SK-N-SH (cell line): ENCODE measurements around the gene AP3S2. TPM values are rescaled to one million over a fixed set of nuclear protein-coding genes. Genes with fewer than 3 reads are reported as not detected.

Source experiments
- CTCF ChIA-PET: fragments of 300-600, 350-600 bp; formaldehyde crosslinking; extraction: SDS; loops from one replicate; lab custom pipeline; 2021; lab: Yijun Ruan, JAX
- POLR2A ChIA-PET: fragments of 350-600 bp; sonication (Branson Sonifier 250); formaldehyde crosslinking; extraction: SDS; loops from one replicate; lab custom pipeline; 2020; ENCODE audit warnings: antibody characterized with exemption, inconsistent platforms; lab: Yijun Ruan, JAX
- DNase-seq: peaks from one replicate; pipeline ENCODE4 v3.0.0; 2012
- H2AFZ ChIP-seq: fragments of 200-600 bp; sonication (generic); 2 replicates; pipeline ENCODE4 v1.8.1; 2016; ENCODE audit warnings: antibody characterized with exemption, mild to moderate bottlenecking, low read depth
- H3F3A ChIP-seq: fragments of 200-600 bp; sonication (generic); replicated peaks from 2 replicates; pipeline ENCODE3; 2016; ENCODE audit warnings: antibody characterized with exemption, mild to moderate bottlenecking; ENCODE audit not compliant: insufficient read depth
- H3K27ac ChIP-seq, 2 experiments: fragments of 200-500 bp in 1 of 2; fragments of 200-600 bp in 1 of 2; sonication (Bioruptor generic) in 1 of 2; sonication (generic), shearing (Covaris generic) in 1 of 2; 2 replicates each; pipeline versions ENCODE4 v1.5.1 to v1.6.1; 2014 to 2016; ENCODE audit warnings: low read depth in 2 of 2, inconsistent platforms in 1 of 2, low read length in 1 of 2, mild to moderate bottlenecking in 1 of 2, mixed read lengths in 1 of 2
- H3K27me3 ChIP-seq: fragments of 200-600 bp; sonication (generic), shearing (Covaris generic); 2 replicates; pipeline ENCODE4 v1.6.1; 2016; ENCODE audit warnings: mixed run types; ENCODE audit not compliant: insufficient read depth
- H3K36me3 ChIP-seq, 2 experiments: fragments of 200-500 bp in 1 of 2; fragments of 200-600 bp in 1 of 2; sonication (Bioruptor generic) in 1 of 2; sonication (generic) in 1 of 2; replicated peaks in 1 of 2; 2 replicates each; pipeline versions ENCODE3 to v1.5.1; 2014 to 2016; ENCODE audit warnings: low read length in 1 of 2, mild to moderate bottlenecking in 1 of 2; ENCODE audit not compliant: insufficient read depth in 2 of 2, control insufficient read depth in 1 of 2
- H3K4me1 ChIP-seq, 2 experiments: fragments of 200-500 bp in 1 of 2; fragments of 200-600 bp in 1 of 2; sonication (Bioruptor generic) in 1 of 2; sonication (generic), shearing (Covaris generic) in 1 of 2; 2 replicates each; pipeline versions ENCODE4 v1.5.1 to v1.6.1; 2014 to 2016; ENCODE audit warnings: low read depth in 1 of 2, low read length in 1 of 2, mixed run types in 1 of 2; ENCODE audit not compliant: insufficient read depth in 2 of 2, control insufficient read depth in 1 of 2
- H3K4me2 ChIP-seq: fragments of 200-600 bp; sonication (generic), shearing (Covaris generic); 2 replicates; pipeline ENCODE4 v1.6.1; 2017; ENCODE audit warnings: mixed run types
- H3K4me3 ChIP-seq, 2 experiments: fragments of 200-500 bp in 1 of 2; fragments of 200-600 bp in 1 of 2; sonication (Bioruptor generic) in 1 of 2; sonication (generic), shearing (Covaris generic) in 1 of 2; 2 replicates each; pipeline versions ENCODE4 v1.5.1 to v1.8.1; 2014 to 2016; ENCODE audit warnings: low read depth in 2 of 2, inconsistent platforms in 1 of 2, low read length in 1 of 2, mild to moderate bottlenecking in 1 of 2, mixed read lengths in 1 of 2, moderate library complexity in 1 of 2
- H3K79me2 ChIP-seq: fragments of 200-600 bp; sonication (generic); 2 replicates; pipeline ENCODE4 v1.8.1; 2017; ENCODE audit warnings: mild to moderate bottlenecking; ENCODE audit not compliant: insufficient read depth
- H3K9ac ChIP-seq: fragments of 200-600 bp; sonication (generic); 2 replicates; pipeline ENCODE4 v1.6.1; 2017; ENCODE audit warnings: mixed run types
- H3K9me2 ChIP-seq: fragments of 200-600 bp; sonication (generic); 2 replicates; pipeline ENCODE4 v1.6.1; 2017; ENCODE audit warnings: mixed run types
- H3K9me3 ChIP-seq: fragments of 200-600 bp; sonication (generic); 2 replicates; pipeline ENCODE4 v1.6.1; 2017; ENCODE audit warnings: mixed run types, mild to moderate bottlenecking, moderate library complexity
- H4K20me1 ChIP-seq: fragments of 200-600 bp; sonication (generic); 2 replicates; pipeline ENCODE4 v1.6.1; 2017; ENCODE audit warnings: mild to moderate bottlenecking, mixed run types; ENCODE audit not compliant: insufficient read depth
- CTCF ChIP-seq: fragments of 200-600 bp; sonication (generic); IDR thresholded peaks from 2 replicates; pipeline ENCODE4 v1.6.1; 2017; ENCODE audit warnings: antibody characterized with exemption, mild to moderate bottlenecking, moderate library complexity
- FOSL2 ChIP-seq: IDR thresholded peaks from 2 replicates; pipeline ENCODE4 v1.4.0; 2012; ENCODE audit warnings: low read depth, mild to moderate bottlenecking, moderate library complexity, borderline replicate concordance
- FOXJ3 ChIP-seq: sonication (generic); formaldehyde crosslinking; IDR thresholded peaks from 2 replicates; pipeline ENCODE4 v1.5.1; 2020; ENCODE audit warnings: mild to moderate bottlenecking, missing genetic modification reagents
- IRF3 ChIP-seq: fragments of 150-350 bp; IDR thresholded peaks from 2 replicates; pipeline ENCODE4 v1.6.1; 2016; ENCODE audit warnings: mild to moderate bottlenecking, low read depth, low read length
- MEF2A ChIP-seq: IDR thresholded peaks from 2 replicates; pipeline ENCODE4 v1.4.0; 2012; ENCODE audit warnings: low read depth, borderline replicate concordance
- MXI1 ChIP-seq: IDR thresholded peaks from 2 replicates; pipeline ENCODE4 v1.6.1; 2012; ENCODE audit warnings: mild to moderate bottlenecking, low read depth, low read length, improper control_type of control experiment
- NRF1 ChIP-seq: IDR thresholded peaks from 2 replicates; pipeline ENCODE4 v1.6.1; 2012; ENCODE audit warnings: low read depth, mild to moderate bottlenecking, low read length
- PBX3 ChIP-seq: IDR thresholded peaks from 2 replicates; pipeline ENCODE4; 2012
- REST ChIP-seq: IDR thresholded peaks from 2 replicates; pipeline ENCODE4 v1.6.1; 2012; ENCODE audit warnings: mild to moderate bottlenecking, low read depth, low read length, moderate library complexity
- RFX5 ChIP-seq: IDR thresholded peaks from 2 replicates; pipeline ENCODE4 v1.6.1; 2012; ENCODE audit warnings: mild to moderate bottlenecking, improper control_type of control experiment, low read length
- TAF1 ChIP-seq: IDR thresholded peaks from 2 replicates; pipeline ENCODE4 v1.6.1; 2012; ENCODE audit warnings: low read depth, mild to moderate bottlenecking, low read length, moderate library complexity, borderline replicate concordance
- TEAD4 ChIP-seq: IDR thresholded peaks from 2 replicates; pipeline ENCODE4 v1.4.0; 2012; ENCODE audit warnings: mild to moderate bottlenecking, borderline replicate concordance; ENCODE audit not compliant: insufficient read depth
- USF1 ChIP-seq: IDR thresholded peaks from 2 replicates; pipeline ENCODE4 v1.4.0; 2012; ENCODE audit warnings: low read depth, borderline replicate concordance
- ZBTB33 ChIP-seq: IDR thresholded peaks from 2 replicates; pipeline ENCODE4 v1.4.0; 2012; ENCODE audit warnings: low read depth, borderline replicate concordance
- WGBS: methylation state at CpG from one replicate; pipeline ENCODE4 v1.1.6; 2017; ENCODE audit warnings: low lambda C conversion rate; 5-methylcytosine and 5-hydroxymethylcytosine counted together
- polyA plus RNA-seq, 3 experiments: library from polyadenylated mRNA; depleted of rRNA; stranded (reverse); fragments of >200 nt; gene quantifications; 2 replicates each; pipeline ENCODE4 v1.2.3, GENCODE V29; 2012

The AP3S2 gene
- polyA plus RNA-seq, 1 of the 3 experiments (the other 2 are of a cell fraction) = 11.9 TPM

GRCh38 chr15:89855948-89856347 is 37.8 kb downstream of the AP3S2 start:
- POLR2A ChIA-PET = no interaction called here
- no peaks in the 10 kb centered on the region for H3K27me3 ChIP-seq

More at GRCh38 chr15:89855948-89856347, 37.8 kb downstream of the AP3S2 start:
- Histone ChIP-seq H3K9me3 (no peaks in the 10 kb centered on the region), H3K4me2 (no peak overlapping the region), H4K20me1 (no peaks in the 10 kb centered on the region), H3K9me2 (no peaks in the 10 kb centered on the region), H2AFZ (no peak overlapping the region), H3F3A (peaks cover 17% of the 10 kb centered on the region), H3K9ac (no peak overlapping the region), H3K27ac (no peak overlapping the region), H3K4me3 (no peak overlapping the region), H3K4me1 (peaks cover 2 to 6% of the 10 kb centered on the region in 2 experiments; a peak in 2 of 4 replicates), H3K79me2 (no peaks in the 10 kb centered on the region), H3K36me3 (peaks cover 25 to 33% of the 10 kb centered on the region in 2 experiments)
- WGBS = 97% methylated on average over 3 of the region's 3 CpGs
- CTCF ChIA-PET = interaction anchor here (2.0 kb wide), 1 partner anchor 95 kb away, joined by 6 read pairs; no protein-coding TSS in a partner anchor
- no peak for DNase-seq
- no peak for TF ChIP-seq CTCF
- no peak for TF ChIP-seq IRF3
- no peak for TF ChIP-seq RFX5
- TF ChIP-seq FOSL2 = no peak
- TF ChIP-seq ZBTB33 = no peak
- TF ChIP-seq TAF1 = no peak
- no peak for TF ChIP-seq PBX3
- TF ChIP-seq MXI1 = no peak
- TF ChIP-seq TEAD4 = no peak
- no peak for TF ChIP-seq USF1
- TF ChIP-seq NRF1 = no peak
- no peak for TF ChIP-seq FOXJ3 (CRISPR knock-in tag)
- no peak for TF ChIP-seq REST
- TF ChIP-seq MEF2A = no peak
